ENCODE measurements around the gene TMEM208. TPM values are rescaled to one million over a fixed set of nuclear protein-coding genes. Genes with fewer than 3 reads are reported as not detected.

The TMEM208 gene
- total RNA-seq, 4 donors from 2014 or later = 28.0 to 47.6 (median 41.2) TPM

DNA sequence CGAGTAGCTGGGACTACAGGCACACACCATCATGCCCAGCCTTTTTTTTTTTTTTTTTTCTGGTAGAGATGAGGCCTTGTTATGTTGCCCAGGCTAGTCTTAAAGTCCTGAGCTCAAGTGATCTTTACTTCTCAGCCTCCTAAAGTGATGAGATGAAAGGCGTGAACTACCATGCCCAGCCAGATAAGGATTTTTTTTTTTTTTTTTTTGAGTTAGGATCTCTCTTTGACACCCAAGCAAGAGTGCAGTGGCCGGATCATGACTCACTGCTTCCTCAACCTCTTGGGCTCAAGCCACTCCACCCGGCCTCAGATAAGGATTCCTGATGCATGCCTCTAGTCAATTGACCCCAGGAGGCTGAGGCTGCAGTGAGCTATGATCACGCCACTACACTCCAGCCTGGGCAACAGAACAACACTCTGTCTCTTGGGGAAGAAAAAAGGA, 41.2 kb downstream of the TMEM208 start:
- Histone ChIP-seq H3K27me3 (no peaks in the 10 kb centered on the region), H3K36me3 (peaks cover 0 to 9% (median 0%) of the 10 kb centered on the region in 3 donors), H3K27ac (no peak overlapping the region), H3K4me3 (no peak overlapping the region), H3K4me1 (peaks cover 0 to 24% (median 0%) of the 10 kb centered on the region in 4 donors), H3K9me3 (no peaks in the 10 kb centered on the region)
- 54 to 67% methylated on average over 5 of the region's 5 CpGs for WGBS, 2 donors
- no peak for TF ChIP-seq EP300 (IDR thresholded peaks at IDR 0.05)
- TF ChIP-seq POLR2A (IDR thresholded peaks at IDR 0.05) = no peak
- TF ChIP-seq, protein P1, sequence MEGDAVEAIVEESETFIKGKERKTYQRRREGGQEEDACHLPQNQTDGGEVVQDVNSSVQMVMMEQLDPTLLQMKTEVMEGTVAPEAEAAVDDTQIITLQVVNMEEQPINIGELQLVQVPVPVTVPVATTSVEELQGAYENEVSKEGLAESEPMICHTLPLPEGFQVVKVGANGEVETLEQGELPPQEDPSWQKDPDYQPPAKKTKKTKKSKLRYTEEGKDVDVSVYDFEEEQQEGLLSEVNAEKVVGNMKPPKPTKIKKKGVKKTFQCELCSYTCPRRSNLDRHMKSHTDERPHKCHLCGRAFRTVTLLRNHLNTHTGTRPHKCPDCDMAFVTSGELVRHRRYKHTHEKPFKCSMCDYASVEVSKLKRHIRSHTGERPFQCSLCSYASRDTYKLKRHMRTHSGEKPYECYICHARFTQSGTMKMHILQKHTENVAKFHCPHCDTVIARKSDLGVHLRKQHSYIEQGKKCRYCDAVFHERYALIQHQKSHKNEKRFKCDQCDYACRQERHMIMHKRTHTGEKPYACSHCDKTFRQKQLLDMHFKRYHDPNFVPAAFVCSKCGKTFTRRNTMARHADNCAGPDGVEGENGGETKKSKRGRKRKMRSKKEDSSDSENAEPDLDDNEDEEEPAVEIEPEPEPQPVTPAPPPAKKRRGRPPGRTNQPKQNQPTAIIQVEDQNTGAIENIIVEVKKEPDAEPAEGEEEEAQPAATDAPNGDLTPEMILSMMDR (IDR thresholded peaks at IDR 0.05) = no peak
- DNase-seq (ENCODE audit: low spot score in 2 of 2) = no peak

DNA sequence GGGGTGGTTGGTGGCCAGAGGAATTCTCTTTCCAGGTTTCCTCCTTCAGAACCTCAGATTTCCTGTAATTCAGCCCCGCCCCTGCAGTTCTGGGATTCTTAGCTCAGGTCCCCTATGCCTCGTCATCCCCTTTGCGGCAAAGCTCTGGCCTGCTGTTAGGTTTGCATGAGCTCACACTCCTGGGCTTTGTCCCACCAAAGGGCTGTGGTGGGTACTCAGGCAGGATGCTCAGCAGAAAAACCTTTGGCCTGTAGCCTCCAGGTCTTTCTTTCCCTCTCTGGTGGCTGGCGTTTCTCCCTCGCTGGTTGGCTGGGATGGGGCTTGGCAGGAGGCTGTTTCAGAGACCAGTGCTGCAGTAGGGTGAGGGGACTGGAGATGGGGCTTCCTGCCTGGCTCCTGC, 42.8 kb downstream of the TMEM208 start:
- no peak for DNase-seq (ENCODE audit: low spot score in 2 of 2)
- TF ChIP-seq POLR2A (IDR thresholded peaks at IDR 0.05) (no peak), EP300 (IDR thresholded peaks at IDR 0.05) (no peak)
- TF ChIP-seq, protein P1 (IDR thresholded peaks at IDR 0.05) = no peak
- WGBS, 2 donors = 47 to 48% methylated on average over 5 of the region's 5 CpGs
- no peaks in the 10 kb centered on the region for H3K27me3 ChIP-seq
- peaks cover 0 to 9% (median 0%) of the 10 kb centered on the region in 3 donors for H3K36me3 ChIP-seq
- H3K4me3 ChIP-seq = no peak overlapping the region
- no peaks in the 10 kb centered on the region for H3K9me3 ChIP-seq
- peaks cover 0 to 24% (median 0%) of the 10 kb centered on the region in 4 donors for H3K4me1 ChIP-seq
- peak overlapping the region in 1 of 4 donors; percentile 25 for H3K27ac ChIP-seq

DNA sequence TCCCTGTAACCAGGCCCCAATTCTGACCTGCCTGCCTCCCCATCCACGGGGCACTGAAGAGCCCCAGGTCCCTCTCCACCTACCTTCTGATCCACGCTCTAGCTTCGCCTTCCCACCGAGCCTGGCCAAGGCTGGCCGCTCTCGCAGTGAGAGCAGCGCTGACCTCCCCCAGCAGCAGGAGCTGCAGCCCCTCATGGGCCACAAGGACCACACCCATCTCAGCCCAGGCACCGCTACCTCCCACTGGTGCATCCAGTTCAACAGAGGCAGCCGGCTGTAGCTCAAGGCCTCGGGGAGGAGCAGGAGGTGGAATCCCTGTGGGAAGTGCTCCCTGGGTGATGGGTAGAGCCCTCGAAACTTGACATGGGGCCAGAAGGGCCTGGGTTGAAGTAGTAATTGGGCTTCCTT, 44.0 kb downstream of the TMEM208 start:
- peaks cover 0 to 13% (median 0%) of the 10 kb centered on the region in 3 donors for H3K36me3 ChIP-seq
- no peaks in the 10 kb centered on the region for H3K27me3 ChIP-seq
- 82 to 86% methylated on average over 11 of the region's 11 CpGs for WGBS, 2 donors
- DNase-seq (ENCODE audit: low spot score in 2 of 2) = no peak
- TF ChIP-seq, protein P1 (IDR thresholded peaks at IDR 0.05) = no peak
- TF ChIP-seq EP300 (IDR thresholded peaks at IDR 0.05) (no peak), POLR2A (IDR thresholded peaks at IDR 0.05) (no peak)
- H3K9me3 ChIP-seq = no peaks in the 10 kb centered on the region
- no peak overlapping the region for H3K4me3 ChIP-seq
- H3K4me1 ChIP-seq = peaks cover 0 to 24% (median 0%) of the 10 kb centered on the region in 4 donors
- no peak overlapping the region for H3K27ac ChIP-seq

DNA sequence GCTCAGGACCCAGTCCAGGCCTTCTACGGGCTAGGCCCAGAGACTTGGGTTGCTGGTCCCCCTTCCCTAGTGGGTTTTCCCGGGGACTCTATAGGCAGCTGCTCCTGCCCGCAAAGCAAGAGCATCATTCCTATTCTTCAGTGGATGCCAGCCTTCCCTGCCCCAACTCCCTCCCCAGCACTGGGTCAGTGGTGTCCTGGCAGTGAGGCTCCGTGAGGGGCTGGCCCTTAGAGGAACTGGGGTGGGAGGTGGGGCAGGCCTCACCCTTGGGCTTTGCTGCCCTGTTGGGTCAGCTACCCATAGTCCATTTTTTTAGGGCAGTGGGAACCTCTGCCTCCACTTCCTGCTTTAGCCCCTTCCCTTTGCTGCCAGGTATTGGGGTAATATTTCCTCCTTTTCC, 44.5 kb downstream of the TMEM208 start:
- WGBS, 2 donors = 83 to 85% methylated on average over 4 of the region's 4 CpGs
- no peaks in the 10 kb centered on the region for H3K9me3 ChIP-seq
- no peak overlapping the region for H3K4me3 ChIP-seq
- peaks cover 0 to 24% (median 0%) of the 10 kb centered on the region in 4 donors for H3K4me1 ChIP-seq
- H3K27me3 ChIP-seq = no peaks in the 10 kb centered on the region
- peaks cover 0 to 18% (median 0%) of the 10 kb centered on the region in 3 donors for H3K36me3 ChIP-seq
- no peak overlapping the region for H3K27ac ChIP-seq
- TF ChIP-seq POLR2A (IDR thresholded peaks at IDR 0.05) = no peak
- no peak for TF ChIP-seq EP300 (IDR thresholded peaks at IDR 0.05)
- TF ChIP-seq, protein P1 (IDR thresholded peaks at IDR 0.05) = no peak
- no peak for DNase-seq (ENCODE audit: low spot score in 2 of 2)

DNA sequence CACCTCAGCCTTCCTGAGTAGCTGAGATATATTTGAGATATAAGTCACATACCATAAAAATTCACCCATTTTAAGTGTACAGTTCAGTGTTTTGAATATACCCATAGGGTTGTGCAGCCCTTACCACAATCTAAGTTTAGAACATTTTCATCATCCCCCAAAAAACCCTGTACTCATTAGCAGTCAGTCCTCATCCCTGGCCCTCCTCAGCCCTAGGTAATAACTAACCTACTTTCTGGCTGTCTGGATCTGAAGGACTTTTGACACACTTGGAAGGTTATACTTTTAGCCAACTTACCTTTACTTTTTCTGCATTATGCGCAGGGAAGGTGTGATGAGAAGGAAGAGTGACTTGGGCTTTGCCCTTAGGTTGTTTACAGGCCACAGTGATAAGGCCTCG, 48.4 kb downstream of the TMEM208 start:
- TF ChIP-seq, protein P1 (IDR thresholded peaks at IDR 0.05) = no peak
- TF ChIP-seq POLR2A (IDR thresholded peaks at IDR 0.05) (no peak), EP300 (IDR thresholded peaks at IDR 0.05) (no peak)
- no peak overlapping the region for H3K27ac ChIP-seq
- no peak for DNase-seq (ENCODE audit: low spot score in 2 of 2)
- peaks cover 0 to 20% (median 0%) of the 10 kb centered on the region in 3 donors for H3K36me3 ChIP-seq
- H3K4me1 ChIP-seq = peaks cover 0 to 35% (median 20%) of the 10 kb centered on the region in 4 donors
- H3K27me3 ChIP-seq = no peaks in the 10 kb centered on the region
- 85 to 96% methylated on average over 2 of the region's 2 CpGs for WGBS, 2 donors
- no peaks in the 10 kb centered on the region for H3K9me3 ChIP-seq
- H3K4me3 ChIP-seq = no peak overlapping the region
